Neural crest cell (in vitro differentiated cells): ENCODE measurements around the gene DDB1. TPM values are rescaled to one million over a fixed set of nuclear protein-coding genes. Genes with fewer than 3 reads are reported as not detected.

Source experiments
- DNase-seq: peaks from one replicate; pipeline ENCODE4 v3.0.0; 2021; ENCODE audit warnings: low read depth, mixed read lengths, low spot score
- H3K27ac Mint-ChIP-seq: one replicate; pipeline ENCODE4 v1.8.0; 2021; ENCODE audit warnings: mild to moderate bottlenecking, mixed read lengths; ENCODE audit not compliant: unreplicated experiment
- H3K27me3 Mint-ChIP-seq: 2 replicates; pipeline ENCODE4 v1.8.0; 2021; ENCODE audit warnings: low read depth, mild to moderate bottlenecking, mixed read lengths
- H3K36me3 Mint-ChIP-seq: 2 replicates; pipeline ENCODE4 v1.8.0; 2021; ENCODE audit warnings: low read depth, mild to moderate bottlenecking, mixed read lengths
- H3K4me1 Mint-ChIP-seq: 2 replicates; pipeline ENCODE4 v1.8.0; 2021; ENCODE audit warnings: mixed read lengths
- H3K4me3 Mint-ChIP-seq: one replicate; pipeline ENCODE4 v1.8.0; 2021; ENCODE audit warnings: mild to moderate bottlenecking, mixed read lengths
- H3K9me3 Mint-ChIP-seq: 2 replicates; pipeline ENCODE4 v1.8.0; 2021; ENCODE audit warnings: mixed read lengths
- total RNA-seq: library from RNA; stranded (reverse); gene quantifications from 2 replicates; pipeline ENCODE4 v1.2.1, GENCODE V29; 2021
- TF ChIP-seq, protein P1 (sequence below): fragments of 200-600 bp; sonication (generic); conservative IDR thresholded peaks from 2 replicates; pipeline ENCODE4 v1.5.0; 2021; ENCODE audit warnings: antibody characterized with exemption, mild to moderate bottlenecking

DDB1 gene
- total RNA-seq, 1 donor from 2014 or later: 315 TPM

DNA sequence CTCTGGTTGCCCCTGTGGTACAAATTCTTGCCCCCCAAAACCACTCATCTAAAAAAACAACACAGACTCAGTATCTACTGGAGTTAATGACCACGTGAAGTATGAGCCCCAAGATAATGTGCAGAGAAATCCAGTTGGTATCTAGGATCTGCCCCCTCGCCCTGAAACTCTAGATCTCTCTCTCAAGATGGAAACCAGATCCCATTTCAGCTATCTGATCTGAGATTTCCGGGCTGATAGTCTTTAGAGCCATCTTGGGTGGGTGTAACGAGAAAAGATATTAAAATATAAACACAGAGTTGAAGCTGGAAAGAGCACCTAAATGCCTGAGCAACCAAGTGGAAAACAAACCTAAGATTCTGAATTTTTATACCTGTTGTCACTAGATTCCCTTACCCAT lies 23.8 kb downstream of the DDB1 start:
- Mint-ChIP-seq H3K4me1 (no peaks in the 10 kb centered on the region), H3K4me3 (no peak overlapping the region), H3K27me3 (no peaks in the 10 kb centered on the region), H3K9me3 (no peaks in the 10 kb centered on the region), H3K36me3 (peaks cover 2% of the 10 kb centered on the region), H3K27ac (no peak overlapping the region)
- TF ChIP-seq, protein P1, sequence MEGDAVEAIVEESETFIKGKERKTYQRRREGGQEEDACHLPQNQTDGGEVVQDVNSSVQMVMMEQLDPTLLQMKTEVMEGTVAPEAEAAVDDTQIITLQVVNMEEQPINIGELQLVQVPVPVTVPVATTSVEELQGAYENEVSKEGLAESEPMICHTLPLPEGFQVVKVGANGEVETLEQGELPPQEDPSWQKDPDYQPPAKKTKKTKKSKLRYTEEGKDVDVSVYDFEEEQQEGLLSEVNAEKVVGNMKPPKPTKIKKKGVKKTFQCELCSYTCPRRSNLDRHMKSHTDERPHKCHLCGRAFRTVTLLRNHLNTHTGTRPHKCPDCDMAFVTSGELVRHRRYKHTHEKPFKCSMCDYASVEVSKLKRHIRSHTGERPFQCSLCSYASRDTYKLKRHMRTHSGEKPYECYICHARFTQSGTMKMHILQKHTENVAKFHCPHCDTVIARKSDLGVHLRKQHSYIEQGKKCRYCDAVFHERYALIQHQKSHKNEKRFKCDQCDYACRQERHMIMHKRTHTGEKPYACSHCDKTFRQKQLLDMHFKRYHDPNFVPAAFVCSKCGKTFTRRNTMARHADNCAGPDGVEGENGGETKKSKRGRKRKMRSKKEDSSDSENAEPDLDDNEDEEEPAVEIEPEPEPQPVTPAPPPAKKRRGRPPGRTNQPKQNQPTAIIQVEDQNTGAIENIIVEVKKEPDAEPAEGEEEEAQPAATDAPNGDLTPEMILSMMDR: no peak
- DNase-seq: no peak

DNA sequence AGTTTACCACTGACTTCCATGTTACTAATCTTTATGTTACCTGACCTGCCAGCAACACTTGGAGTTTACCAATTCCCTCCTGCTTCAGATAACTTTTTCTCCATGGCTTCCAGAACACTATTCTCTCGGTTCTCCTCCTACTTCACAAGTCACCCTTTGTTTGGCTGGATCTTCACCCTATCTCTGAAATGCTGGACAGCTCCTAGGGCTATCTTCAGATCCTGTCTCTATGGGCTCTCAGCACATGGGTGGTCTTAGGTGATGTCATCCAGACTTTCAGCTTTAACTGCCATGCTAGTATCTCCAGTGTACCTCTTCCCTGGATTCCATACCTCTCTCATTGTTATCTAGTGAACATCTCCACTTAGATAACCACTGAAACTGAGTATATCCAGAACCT lies 25.6 kb downstream of the DDB1 start:
- Mint-ChIP-seq H3K4me3 (no peak overlapping the region), H3K27me3 (no peaks in the 10 kb centered on the region), H3K36me3 (peaks cover 4% of the 10 kb centered on the region), H3K27ac (no peak overlapping the region), H3K4me1 (no peaks in the 10 kb centered on the region), H3K9me3 (no peaks in the 10 kb centered on the region)
- no peak for DNase-seq
- TF ChIP-seq, protein P1: no peak

DNA sequence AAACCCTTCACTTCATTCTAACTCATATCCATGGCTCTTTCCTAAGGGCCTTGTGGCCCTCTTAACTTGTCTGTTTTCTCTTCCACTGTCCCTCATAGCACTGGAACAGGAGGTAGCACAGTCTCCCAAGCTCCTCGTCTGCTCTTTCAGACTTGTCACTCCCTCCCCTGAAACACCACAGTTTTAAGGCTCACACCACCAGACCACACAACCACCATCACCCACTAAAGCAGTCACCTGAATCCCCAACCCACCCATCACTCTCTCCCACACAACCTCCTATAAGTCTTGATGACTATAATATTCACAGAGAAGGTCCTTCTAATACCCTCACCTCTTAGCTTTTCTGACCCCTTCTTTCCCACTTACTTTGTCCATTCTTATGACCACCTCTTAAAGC lies 26.7 kb downstream of the DDB1 start:
- Mint-ChIP-seq H3K4me3 (no peak overlapping the region), H3K27ac (no peak overlapping the region), H3K27me3 (no peaks in the 10 kb centered on the region), H3K4me1 (no peaks in the 10 kb centered on the region), H3K36me3 (peaks cover 8% of the 10 kb centered on the region), H3K9me3 (no peaks in the 10 kb centered on the region)
- no peak for DNase-seq
- TF ChIP-seq, protein P1: no peak

DNA sequence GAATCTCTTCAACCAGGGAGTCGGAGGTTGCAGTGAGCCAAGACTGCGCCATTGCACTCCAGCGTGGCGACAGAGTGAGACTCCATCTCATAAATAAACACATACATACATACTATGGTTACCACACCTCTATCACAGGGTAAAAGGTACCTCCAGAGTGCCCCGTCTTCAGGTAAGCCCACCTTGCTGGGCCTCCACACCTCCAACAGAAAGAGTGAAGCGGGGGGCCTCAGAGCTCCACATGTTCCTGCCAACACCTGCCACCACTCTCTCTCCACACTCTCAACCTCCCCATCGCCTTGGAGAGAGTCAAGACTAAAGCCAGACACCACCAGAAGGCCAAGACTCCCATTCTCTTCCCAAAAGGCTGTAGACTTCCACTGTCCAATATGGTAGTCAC lies 27.5 kb downstream of the DDB1 start:
- Mint-ChIP-seq H3K9me3 (no peaks in the 10 kb centered on the region), H3K36me3 (peaks cover 12% of the 10 kb centered on the region), H3K27me3 (no peaks in the 10 kb centered on the region), H3K4me1 (no peaks in the 10 kb centered on the region), H3K4me3 (no peak overlapping the region), H3K27ac (no peak overlapping the region)
- DNase-seq: no peak
- TF ChIP-seq, protein P1: no peak

DNA sequence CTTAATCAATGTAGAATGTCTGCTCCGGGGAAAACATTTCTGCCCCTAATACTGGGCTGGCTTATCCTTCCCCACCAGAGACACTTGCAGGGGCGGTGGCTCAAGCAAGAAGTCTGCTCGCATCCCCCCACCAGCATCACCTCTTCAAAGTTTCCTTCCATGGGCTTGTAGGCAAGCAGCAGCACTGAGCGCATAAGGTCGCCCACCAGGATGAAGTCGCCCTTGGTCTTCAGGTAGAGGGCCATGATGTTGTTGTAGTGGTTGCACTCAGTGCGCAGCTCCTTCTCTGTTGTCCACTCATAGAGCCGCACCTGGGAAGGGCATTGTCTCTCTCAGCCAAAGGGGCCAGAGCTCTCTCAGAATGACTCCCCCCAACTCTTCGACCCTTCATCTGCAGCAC lies 29.2 kb downstream of the DDB1 start:
- H3K27ac Mint-ChIP-seq: no peak overlapping the region
- H3K36me3 Mint-ChIP-seq: peaks cover 20% of the 10 kb centered on the region

More for the DNA sequence above, 29.2 kb downstream of the DDB1 start:
- TF ChIP-seq, protein P1: no peak
- DNase-seq: no peak
- H3K27me3 Mint-ChIP-seq: no peaks in the 10 kb centered on the region
- peaks cover 10% of the 10 kb centered on the region for H3K4me1 Mint-ChIP-seq
- no peaks in the 10 kb centered on the region for H3K9me3 Mint-ChIP-seq
- no peak overlapping the region for H3K4me3 Mint-ChIP-seq
